Measurements from ENCODE around the gene BASP1.

DNA sequence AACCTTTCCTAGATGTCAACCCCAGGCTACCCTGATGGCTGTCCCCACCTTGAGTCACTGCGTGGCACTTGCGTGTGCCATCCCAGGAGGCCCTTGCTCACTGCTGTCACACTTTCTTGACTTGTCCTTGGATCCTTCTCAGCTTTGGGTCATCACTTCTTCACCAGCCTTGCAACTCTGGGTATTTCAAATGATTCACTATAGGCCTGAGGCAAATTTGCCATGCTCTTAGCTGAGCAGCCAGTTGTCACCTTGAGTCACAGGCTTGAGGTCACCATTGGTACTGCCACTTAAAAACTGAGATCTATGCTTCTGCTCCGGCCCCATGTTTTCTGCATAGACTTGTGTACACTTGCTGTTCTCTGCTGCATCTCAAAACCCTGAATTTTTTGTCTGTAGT is 84.7 kb downstream of the BASP1 start:
- TF ChIP-seq SUZ12 (IDR thresholded peaks at IDR 0.05; ENCODE audit: extremely low read depth, insufficient read depth, insufficient read length) (no peak), ZNF274 (IDR thresholded peaks at IDR 0.05; ENCODE audit: low read depth, low read length) (no peak), YY1 (IDR thresholded peaks at IDR 0.05; ENCODE audit: insufficient read depth, insufficient read length) (no peak)
